NCI-H2107 treated with DMSO at 0.1 percent for 48 hours (cell line): ENCODE measurements around the gene NCAPH2.

Source experiments
- DNase-seq: peaks from one replicate; lab custom pipeline; 2025; ENCODE audit not compliant: unreplicated experiment; lab: John Stamatoyannopoulos, UW

Gene NCAPH2

DNA sequence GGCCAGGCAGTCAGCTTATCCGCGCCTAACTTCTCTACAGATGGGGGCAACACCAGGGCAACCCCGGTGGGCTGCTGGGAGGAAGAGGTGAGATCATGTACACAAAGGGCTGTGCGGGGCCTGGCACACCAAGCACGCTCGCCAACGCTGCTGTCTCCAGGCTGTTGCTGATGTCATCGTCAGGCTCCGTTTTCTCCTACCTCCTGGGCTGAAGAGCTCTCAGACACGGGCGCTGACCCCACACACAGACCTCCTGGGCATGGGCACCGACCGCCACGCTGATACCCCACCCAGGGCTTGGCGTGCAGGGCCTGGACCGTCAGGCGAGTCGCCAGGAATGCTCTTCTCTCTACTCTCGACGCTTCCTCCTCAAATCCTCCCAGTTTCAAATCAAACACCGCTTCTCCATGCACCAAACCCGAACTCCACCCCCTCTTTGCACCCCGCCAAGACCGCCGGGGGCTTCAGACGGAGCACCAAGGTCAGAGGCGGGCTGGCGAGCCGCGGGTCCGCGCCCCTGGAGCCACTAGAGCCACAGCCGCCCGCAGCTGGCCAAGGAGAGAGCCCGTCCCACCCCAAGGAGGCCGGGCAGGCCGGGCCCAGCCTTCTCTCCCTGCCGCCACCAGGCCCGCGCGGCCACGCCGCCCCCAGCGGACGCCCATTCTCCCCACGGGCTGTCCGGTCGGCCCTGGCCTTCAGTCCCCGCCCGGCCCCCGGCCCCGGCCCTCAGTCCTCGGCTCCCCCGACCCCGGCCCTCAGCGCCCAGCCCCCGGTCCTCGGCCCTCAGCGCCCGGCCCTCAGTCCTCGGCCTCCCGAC, 34.0 kb upstream of the NCAPH2 start:
- no peak for DNase-seq

- DNase-seq = peak; percentile 39
These were observed 33.0 kb upstream of the NCAPH2 start, which contains the start of gene SBF1 for GRCh38 chr22:50474710-50475651. Gene SBF1 (minus strand): TSS chr22:50475035. CDS start chr22:50474840, 195 bp downstream.

DNA sequence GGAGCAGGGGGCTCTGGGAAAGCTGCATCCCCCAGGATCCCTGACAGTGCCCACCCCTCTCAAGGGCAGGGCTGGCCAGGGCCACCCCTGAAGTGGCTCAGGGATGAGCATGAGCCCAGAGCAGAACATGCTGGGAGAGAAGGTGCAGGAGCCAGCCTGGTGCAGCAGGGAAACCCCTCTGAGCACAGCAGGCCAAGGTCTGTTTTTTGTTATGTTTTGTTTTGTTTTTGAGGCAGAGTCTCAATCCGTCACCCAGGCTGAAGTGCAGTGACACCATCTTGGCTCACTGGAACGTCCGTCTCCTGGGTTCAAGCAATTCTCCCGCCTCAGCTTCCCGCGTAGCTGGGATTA, 32.4 kb upstream of the NCAPH2 start:
- no peak for DNase-seq

GRCh38 chr22:50476868-50477267, 31.2 kb upstream of the NCAPH2 start:
- DNase-seq = no peak

GRCh38 chr22:50477923-50478322, 30.1 kb upstream of the NCAPH2 start:
- DNase-seq = no peak

GRCh38 chr22:50479721-50480120, 28.3 kb upstream of the NCAPH2 start:
- no peak for DNase-seq

DNA sequence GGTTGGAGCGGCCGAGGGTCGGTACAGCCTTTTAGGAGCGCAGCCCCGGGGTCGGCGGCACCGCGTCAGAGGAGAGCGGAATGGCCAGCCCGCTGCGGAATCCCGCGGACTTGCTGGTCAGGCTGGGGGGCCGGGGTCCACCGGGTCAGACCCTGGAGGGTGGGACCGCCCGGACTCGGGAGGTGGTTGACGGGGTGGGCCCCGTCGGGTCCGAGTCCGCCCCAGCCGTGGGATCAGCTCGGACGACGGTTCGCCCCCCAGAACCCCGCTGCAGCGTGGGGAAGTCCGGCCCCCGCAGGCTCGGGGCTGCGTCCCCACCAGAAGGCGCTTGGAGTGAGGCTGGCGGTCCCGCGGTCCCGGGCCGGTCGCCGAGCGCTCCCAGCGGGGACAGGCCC, 27.0 kb upstream of the NCAPH2 start:
- DNase-seq = no peak

DNA sequence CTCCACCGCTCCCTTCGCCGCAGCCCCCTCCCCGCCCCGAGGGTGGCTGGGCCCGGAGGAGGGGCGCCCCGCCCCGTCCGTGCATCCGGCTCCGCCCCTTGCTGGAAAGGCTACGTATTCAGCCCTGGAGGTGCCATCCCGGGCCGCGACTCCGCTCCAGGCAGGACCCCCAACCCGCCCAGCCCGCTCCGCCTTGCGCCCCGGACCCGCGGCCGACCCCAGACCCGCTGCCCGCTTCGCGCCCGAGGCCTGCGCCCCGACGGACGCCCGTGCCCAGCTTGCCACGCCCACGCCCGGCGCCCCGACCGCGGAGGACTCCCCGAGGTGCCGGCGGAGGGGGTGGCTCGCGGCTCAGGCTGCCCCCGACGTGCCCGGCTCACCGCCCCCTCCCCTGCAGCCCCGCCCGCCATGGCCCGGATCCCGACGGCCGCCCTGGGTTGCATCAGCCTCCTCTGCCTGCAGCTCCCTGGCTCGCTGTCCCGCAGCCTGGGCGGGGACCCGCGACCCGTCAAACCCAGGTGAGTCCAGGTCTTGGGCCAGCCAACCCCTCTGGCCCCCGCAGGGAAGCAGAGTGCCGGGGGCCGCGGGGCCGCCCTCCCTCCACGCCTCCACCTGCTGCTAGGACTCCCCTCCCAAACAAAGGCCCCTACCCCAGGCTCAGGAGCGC, 26.5 kb upstream of the NCAPH2 start, which contains the start of gene ADM2:
Gene ADM2, plus strand, starts transcription at position 104 of the 667 bp plus-strand sequence. Its CDS starts 305 bp downstream, at position 409.
- DNase-seq = no peak

DNA sequence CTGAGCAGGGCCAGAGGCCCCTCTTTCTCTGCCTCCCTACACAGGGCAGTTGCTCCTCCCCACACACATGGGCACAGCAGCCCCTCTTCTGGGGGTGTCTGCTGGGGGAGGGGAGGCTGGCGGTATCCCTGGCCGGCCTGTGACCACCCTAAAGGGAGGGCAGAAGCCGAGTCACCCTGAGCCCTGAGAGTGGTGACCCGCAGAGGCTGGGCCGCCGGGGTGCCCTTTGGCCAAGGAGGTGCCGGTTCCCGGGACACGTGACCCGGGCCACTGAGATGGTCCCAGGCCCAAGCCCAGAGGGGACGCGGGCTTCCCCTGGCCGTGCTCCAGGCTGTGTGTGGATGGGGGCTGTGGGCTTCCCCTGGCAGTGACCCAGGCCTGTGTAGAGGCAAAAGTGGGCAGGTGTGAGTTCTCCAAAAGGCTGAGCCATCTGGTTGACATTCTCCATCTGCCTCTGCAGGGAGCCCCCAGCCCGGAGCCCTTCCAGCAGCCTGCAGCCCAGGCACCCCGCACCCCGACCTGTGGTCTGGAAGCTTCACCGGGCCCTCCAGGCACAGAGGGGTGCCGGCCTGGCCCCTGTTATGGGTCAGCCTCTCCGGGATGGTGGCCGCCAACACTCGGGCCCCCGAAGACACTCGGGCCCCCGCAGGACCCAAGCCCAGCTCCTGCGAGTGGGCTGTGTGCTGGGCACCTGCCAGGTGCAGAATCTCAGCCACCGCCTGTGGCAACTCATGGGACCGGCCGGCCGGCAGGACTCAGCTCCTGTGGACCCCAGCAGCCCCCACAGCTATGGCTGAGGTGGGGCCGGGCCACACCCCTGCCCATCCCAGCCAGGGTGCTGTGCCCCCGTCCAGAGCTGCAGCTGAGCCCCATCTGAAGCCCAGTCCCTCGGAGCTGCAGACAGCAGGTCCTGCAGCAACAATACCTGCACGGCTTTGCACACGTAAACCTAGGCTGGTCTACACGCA, 25.6 kb upstream of the NCAPH2 start:
- no peak for DNase-seq

GRCh38 chr22:50483106-50483505, 24.9 kb upstream of the NCAPH2 start:
- no peak for DNase-seq

- no peak for DNase-seq
These were observed 24.5 kb upstream of the NCAPH2 start for GRCh38 chr22:50483556-50483955.

- DNase-seq = no peak
These were observed 23.8 kb upstream of the NCAPH2 start for GRCh38 chr22:50483977-50484853.

DNA sequence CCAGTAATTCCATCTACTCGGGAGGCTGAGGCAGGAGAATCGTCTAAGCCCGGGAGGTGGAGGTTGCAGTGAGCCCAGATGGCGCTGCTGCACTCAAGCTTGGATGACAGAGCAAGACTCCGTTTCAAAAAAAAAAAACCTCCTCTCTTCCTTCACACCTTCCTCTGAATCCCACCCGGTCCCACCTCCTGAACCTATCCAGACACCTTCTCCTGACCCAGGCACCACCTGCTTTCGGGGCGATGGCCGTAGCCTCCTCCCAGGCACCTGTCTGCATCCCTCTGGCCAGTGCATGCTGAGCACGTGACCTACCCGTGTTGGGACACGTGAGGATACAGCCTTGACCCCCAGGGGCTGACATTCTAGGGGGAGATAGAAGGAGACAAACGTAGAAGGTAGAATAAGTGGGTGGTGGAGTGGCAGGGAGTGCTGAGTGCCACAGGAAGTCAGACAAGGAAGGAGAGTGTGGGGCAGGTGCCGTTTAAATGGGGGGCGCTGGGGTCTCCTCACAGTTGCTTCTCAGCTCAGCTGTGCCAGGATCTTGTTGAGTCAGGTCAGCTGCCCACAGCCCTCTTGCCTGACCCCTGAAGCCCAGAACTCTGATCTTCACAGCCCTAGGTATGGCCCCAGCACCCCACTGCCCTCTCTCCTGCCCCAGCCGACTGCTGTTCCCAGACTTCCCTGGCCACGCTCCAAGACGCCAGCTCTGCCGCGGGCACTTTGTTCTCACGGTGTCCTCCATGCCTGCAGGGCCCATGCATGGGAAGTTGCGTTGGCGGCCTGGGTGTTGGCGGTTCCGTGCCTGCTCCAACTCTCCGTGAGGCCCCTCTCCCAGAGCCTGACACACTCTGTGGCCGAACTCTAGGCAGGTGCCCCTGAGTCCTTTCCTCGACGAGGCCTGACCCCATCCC, 22.5 kb upstream of the NCAPH2 start:
- no peak for DNase-seq

DNA sequence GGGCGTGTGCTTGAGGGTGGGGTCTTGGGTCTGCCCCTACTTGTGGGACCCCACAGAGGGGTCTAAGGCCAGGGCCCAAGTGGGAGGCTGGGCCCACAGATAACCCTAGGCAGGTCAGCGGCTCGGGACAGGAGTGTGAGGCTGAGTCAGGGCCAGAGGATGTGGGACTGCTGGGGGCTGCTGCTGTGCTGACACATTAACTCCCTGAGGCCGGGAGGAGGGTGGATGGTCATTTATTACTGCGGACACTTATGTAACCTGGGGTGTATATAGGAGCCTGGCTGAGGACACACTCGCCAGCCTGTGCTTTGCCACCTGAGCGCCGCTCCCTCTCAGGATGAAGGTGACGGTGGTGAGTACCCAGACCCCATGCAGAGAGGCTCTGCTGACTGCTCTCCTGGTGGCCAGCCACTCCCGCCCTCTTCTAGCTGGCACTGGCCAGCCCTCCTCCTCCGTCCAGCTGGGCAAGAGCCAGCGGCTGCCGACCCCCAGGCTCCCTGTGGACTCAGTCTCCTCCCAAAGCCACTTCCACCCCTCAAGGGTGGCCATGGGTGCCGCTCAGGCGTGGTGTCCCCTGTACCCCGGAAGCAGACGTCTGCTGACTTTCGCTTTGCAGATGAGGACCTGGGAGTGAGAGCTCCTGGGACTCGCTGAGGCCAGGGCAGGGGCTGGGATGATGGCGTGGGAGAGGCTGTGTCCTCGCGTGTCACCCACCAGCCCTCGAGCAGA, 21.3 kb upstream of the NCAPH2 start, which contains the start of gene MIOX:
Gene MIOX, plus strand, starts transcription at position 299 of the 729 bp plus-strand sequence. Its CDS starts 39 bp downstream, at position 338.
- no peak for DNase-seq

GRCh38 chr22:50487290-50488005, 20.6 kb upstream of the NCAPH2 start:
- no peak for DNase-seq

GRCh38 chr22:50488006-50488677, 19.9 kb upstream of the NCAPH2 start:
- no peak for DNase-seq
